Left kidney (tissue), 2 donors: ENCODE results near the gene CDC42EP2. TPM values are rescaled to one million over a fixed set of nuclear protein-coding genes. Genes with fewer than 3 reads are reported as not detected.

Source experiments
- DNase-seq: peaks from one replicate; pipeline ENCODE4 v3.0.0-alpha.2; 2013
- polyA plus RNA-seq: library from polyadenylated mRNA; unstranded; fragments of 120-200 nt; gene quantifications from one replicate; pipeline ENCODE4 v1.2.1, GENCODE V29; 2013; ENCODE audit not compliant: insufficient read length

Gene CDC42EP2
- polyA plus RNA-seq, 1 donor: 8.6 TPM

- DNase-seq: no peak
Measured at GRCh38 chr11:65295571-65296341, 18.9 kb upstream of the CDC42EP2 start.

DNA sequence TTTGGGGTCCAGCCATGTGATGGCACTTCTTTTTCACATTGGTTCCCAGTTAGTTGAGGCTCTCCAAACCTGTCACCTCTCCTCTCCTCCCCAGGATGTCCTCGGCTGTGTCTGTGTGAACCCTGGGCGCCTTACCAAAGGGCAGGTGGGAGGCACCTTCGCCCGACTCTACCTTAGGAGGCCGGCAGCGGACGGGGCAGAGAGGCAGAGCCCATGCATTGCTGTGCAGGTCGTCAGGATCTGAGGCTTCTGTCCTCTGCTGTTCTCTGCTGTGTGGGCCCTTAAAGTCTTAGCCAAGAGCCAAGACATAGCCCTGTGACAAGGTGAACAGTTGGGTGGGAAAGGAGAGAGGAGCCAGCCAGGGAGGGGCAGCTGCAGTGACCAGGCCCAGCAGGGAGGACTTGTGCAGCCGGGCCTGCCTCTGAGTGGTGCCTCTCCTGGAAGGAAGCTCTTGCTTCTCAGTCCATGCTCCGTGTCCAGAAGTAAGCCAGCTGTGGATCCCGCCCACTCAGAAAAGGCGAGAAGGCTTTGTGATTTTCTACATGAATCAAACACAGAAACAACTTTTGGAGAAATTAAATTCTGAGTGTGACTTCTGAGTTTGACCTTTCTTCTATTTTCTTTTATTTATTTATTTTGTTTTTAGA, 17.5 kb upstream of the CDC42EP2 start:
- no peak for DNase-seq

DNA sequence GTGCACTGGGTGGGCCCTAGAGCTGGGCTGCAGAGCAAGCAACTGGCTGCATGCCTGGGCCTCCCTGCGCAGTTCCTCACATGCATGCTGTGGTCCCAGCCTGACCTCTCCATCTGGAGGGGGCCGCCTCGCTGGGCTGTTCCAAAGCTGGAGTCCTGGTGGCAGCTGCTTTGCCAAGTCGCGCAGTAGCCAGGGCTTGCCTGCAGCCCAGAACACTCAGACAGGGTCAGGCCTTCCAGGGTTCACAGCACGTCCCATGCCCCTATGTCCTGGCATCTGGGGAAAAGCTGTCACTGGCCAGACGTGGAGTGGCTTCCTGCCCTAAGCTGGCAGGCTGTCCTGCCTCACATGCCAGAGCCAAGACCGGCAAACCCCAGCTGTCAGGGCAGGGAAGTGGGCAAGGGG, 16.5 kb upstream of the CDC42EP2 start:
- DNase-seq: no peak

GRCh38 chr11:65298655-65299179, 15.9 kb upstream of the CDC42EP2 start:
- DNase-seq: peak; percentile 73

DNA sequence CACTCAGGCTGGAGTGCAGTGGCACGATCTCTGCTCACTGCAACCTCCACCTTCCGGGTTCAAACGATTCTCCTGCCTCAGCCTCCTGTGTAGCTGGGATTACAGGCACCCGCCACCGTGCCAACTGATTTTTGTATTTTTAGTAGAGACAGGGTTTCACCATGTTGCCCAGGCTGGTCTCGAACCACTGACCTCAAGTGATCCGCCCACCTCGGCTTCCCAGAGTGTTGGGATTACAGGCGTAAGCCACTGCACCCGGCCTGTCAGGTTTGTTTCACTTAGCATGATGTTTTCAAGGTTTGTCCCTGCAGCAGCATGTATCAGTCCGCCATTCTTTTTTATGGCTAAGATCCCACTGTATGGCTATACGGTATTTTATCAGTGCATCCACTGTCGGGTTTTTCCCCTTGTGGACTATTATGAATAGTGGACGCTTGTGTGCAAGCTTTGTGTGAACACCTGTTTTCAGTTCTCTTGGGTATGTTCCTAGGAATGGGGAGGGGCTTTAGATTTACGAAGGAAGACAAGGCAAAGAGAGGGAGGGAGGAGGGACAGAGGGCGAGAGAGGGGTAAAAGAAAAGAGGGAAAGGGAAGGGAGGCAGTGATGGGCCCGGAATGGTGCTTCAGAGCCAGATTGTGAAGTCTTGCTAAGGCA, 13.9 kb upstream of the CDC42EP2 start:
- DNase-seq: no peak

DNA sequence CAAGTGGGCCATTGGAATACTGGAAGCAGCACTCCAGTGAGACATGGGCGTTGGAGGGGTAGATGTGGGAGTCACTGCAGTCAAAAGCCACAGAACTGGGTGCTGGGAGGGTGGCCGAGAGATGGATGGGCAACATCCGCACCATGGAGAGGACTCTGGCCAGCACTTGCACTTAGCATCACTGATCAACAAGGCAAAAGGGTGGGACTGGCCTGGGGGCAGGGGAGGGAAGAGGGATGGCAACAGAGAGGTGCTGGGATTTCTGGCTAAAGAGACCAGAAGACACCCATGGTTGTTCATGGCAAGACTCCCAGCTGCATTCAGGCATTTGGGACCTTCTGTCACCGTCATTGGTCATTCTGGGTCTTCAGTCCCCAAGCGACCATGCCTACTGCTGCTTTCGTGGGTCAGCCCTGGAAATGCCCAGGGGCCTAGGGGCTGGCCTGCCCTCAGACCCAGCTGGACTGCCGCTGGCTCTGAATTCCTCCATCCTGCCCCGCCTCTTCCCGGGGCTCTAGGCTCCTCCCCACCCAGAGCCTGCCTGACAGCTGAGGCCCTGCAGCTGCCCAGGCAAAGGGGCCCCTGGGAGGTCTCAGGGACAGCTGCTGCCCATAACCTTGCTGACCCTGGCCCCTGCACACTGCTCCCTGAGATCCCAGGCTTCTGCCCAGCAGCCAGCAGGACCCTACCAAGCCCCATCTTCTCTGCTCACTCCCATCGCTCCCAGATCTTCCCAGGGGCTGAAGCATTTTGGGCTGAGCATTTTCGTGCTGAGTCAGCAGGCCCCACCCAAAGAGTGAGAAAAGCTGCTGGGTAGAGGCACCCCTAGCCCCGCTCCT, 13.0 kb upstream of the CDC42EP2 start:
- DNase-seq: no peak

DNA sequence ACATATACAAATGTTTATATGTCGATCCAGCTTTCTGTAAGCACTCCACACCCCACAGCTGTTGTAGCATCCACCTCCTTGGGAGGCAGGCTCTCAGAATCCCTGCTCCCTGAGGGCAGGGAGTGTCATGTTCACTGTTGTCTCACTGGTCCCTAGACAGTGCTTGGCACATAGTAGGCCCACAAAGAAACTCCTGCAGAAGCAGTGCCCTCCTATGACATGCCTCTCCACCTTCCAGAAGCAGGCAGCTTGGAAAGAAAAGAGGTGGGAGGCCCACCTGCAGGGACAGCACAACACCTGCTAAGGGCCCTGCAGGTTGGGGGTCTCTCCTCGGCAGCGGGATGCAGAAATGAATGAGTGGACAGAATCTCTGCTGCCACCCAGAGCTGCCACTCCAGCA, 11.1 kb upstream of the CDC42EP2 start:
- DNase-seq: no peak

DNA sequence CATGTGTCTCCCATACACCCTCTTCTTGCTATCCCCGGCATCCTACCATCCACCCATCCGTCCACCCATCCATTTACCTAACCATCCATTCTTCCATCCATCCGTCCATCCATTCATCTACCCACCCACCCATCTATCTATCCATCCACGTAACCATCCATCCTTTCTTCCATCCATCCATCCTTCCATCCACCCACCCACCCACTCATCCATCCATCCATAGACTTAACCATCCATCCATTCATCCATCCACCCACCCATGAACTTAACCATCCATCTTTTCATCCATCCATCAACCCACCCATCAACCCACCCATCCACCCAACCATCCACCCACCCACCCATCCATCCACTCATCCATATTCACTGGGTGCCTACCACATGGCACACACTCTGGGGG, 10.6 kb upstream of the CDC42EP2 start:
- no peak for DNase-seq

DNA sequence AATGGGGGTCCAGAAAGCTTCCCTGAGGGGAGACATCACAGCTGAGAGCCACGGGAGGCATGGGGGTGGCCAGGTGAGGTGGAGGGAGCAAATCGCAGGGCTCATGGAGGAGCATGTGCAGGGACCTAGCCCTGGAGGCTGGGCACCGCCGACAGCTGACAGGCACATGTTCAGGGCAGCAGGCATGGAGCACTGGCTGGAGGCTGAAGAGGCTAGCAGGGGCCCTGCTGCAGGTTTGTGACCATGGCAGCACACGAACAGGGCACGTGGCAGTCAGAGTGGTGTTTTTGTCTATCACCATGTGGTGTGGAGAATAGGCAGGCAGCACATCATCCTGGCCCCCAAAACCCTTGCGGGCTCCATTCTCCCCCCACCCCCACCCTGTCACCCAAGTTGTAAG, 10.1 kb upstream of the CDC42EP2 start:
- no peak for DNase-seq

DNA sequence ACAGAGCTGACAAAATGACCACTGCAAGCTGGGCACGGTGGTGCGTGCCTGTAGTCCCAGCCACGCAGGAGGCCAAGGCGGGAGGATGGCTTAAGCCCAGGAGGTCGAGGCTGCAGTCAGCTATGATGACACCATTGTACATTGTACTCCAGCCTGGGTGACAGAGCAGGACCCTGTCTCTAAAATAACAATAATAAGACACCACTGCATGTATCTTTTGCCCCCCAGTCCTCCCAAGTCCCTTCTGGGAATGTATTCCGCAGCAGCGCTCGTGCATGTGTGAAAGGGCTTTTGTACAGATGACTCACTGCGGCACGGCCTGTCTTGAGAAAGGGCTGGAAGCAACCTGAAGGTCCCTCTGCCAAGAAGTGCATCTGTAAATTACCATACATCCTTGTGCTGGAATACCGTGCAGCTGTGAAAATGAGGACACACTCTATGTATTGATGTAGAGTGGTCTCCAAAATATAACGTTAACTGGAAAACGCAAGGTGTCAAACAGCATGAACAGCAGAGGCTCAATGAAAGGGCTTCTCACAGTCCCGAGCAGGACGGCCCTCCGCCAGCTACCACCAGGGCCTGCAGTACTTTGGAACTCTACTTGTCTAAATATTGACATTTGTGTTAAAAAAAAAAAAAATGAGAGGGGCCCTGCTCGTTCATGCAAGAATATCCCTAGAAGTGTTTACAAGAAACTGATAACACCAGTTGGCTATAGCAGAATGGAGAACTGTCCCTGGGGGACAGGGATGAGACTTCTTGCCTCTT, 9.0 kb upstream of the CDC42EP2 start:
- no peak for DNase-seq

GRCh38 chr11:65307298-65308229, 7.1 kb upstream of the CDC42EP2 start:
- no peak for DNase-seq

DNA sequence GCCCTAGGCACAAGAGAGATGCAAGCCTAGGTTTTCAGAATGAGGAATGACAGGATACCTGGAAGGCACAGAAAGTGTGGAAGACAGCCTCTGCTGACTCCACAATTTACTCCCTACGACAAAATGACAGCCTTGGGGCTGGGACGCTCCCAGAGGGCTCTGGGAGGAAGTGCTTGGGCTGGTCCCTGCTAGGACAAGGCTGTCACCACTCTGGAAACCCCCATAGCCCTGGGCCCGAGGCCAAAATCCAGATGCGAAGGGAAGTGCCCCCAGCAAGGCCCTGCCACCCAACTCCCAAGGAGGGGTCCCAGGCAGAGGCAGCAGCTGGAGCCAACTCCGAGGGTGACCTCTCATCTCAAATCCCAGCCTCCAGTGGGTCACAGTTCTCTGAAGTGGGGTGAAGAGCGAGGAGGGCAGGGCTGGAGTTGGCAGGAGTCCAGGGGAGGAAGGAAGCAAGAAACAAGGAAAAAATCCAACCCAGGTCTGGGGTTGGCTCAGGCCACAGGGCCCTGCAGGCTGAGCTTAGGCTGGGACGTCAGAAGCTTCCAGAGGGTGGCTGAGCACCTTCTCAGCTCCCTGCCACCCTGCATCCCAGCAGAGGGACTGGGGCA, 6.3 kb upstream of the CDC42EP2 start:
- DNase-seq: no peak

- DNase-seq: no peak
Measured at GRCh38 chr11:65309006-65309405, 5.7 kb upstream of the CDC42EP2 start.

DNA sequence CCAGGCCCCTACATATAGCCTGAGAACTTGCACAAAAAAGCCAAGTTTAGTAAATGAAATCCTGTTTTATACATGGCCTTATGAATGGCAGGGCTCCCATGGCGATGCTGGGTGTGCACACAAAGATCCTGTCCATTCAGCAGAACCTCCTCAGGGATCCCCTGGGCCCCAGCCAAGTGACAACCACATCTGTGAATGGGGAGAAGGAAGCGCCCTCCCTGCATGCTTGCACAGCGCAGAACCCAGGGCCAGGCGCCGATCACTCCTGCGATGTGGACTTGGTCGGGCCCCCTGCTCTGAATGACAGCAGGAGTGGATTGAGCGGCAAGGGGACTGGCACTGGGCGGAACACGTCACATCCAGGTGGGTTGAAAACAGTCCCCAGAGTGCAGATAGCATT, 4.5 kb upstream of the CDC42EP2 start:
- DNase-seq: no peak

DNA sequence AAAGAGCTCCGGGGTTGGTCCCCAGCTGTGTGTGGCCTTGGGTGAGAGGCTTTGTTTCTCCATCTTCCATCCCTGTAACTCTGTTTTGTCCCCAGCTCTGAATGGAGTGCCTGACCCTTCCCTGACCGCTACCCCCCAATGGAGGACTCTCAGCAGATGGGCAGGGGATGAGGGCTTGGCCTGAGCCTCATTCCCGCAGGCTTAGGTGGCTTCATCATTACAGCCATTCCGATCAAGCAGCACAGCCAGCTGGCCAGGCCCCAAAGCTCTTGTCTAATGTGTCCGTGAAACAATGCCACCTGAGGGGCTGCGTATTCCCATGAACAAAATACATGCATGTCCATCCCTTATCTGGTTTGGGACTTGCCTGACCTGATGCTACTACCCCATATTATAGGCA, 3.9 kb upstream of the CDC42EP2 start:
- no peak for DNase-seq

- DNase-seq: no peak
Measured at GRCh38 chr11:65311170-65311678, 3.4 kb upstream of the CDC42EP2 start.

DNA sequence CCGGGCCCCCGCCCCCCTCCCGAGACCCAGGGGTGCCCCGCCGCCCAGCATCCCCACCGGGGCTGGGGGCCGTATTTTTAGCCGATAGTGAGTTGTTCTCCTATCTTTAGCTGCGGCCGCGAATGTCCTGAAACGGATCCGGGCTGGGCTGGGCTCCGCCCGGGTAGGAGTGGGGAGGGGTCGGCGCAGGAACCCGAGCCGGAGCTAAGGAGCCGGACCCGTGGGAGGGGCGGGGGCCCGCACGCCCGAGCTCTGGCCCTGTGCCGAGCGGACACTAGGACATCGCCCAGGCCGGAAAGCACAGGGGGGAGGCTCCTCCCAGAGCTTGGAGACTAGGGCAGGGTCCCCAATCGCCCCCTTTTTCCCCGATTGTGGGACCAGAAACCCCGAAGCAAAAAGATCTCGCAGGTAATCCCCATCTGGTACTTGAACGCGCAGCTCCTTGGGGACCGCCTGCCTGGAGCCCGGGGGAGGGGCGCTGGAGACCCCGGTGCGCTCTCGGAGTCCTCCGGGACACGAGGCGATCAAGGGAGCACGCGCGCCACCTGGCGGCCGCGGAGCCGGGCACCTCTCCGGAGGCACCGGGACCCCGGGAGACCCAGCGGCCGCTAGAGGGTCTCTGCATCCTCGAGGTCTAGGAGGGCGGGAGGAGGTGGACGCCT, 669 bp downstream of the CDC42EP2 start:
- DNase-seq: peak; percentile 89

GRCh38 chr11:65315866-65316226, 1.2 kb downstream of the CDC42EP2 start:
- DNase-seq: no peak
